HPDE6-E6E7 (cell line): ENCODE data around the gene RNF5.
"Not testable (repeated sequence)": the region's sequence is repeated elsewhere in the genome, so short reads cannot be mapped to it uniquely, and the experiment has no call there.

Experiments used
- DNase-seq: peaks from one replicate; pipeline ENCODE4 v3.0.0; 2011; ENCODE audit warnings: missing footprints; ENCODE audit errors: extremely low spot score

The RNF5 gene

DNA sequence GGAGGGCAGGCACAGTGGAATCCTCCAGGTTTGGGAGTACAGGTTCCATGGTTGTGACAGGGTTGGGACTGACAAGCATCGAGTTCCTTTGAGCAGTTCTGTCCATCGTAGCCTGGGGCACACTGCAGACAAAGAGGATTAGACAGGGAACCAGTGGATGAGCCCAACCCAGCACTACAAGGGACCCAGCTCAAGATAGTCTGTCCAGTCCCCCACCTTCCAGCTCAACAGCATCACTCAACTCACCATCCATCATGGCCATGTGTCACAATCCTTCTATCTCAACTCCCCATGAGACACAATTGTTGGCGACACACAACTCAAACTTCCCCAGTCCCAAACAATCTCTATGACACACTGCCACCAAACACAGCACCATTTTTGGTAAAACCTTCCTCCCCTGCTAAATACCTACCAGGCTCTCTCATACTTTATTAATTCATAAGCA is 26.1 kb downstream of the RNF5 start:
- no peak for DNase-seq

DNA sequence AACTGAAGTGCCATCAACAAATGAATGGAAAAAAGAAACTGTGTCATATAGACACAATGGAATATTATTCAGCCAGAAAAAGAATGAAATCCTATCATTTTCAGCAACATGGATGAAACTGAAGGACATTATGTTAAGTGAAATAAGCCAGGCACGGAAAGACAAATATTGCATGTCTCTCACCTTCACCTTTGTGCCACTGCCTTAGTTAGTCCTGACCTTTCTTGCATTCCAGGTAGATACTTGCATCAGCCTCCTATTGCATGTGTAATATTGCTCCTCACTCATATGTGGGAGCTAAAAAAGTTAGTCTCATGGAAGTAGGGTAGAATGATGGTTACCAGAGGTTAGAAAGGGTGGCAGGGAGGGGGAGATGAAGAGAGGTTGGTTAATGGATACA is 30.8 kb downstream of the RNF5 start:
- DNase-seq, result no peak

- DNase-seq, result no peak
Measured at GRCh38 chr6:32210191-32210601, 32.0 kb downstream of the RNF5 start.

GRCh38 chr6:32211432-32211831 is 33.2 kb downstream of the RNF5 start:
- DNase-seq, result not testable (repeated sequence)

DNA sequence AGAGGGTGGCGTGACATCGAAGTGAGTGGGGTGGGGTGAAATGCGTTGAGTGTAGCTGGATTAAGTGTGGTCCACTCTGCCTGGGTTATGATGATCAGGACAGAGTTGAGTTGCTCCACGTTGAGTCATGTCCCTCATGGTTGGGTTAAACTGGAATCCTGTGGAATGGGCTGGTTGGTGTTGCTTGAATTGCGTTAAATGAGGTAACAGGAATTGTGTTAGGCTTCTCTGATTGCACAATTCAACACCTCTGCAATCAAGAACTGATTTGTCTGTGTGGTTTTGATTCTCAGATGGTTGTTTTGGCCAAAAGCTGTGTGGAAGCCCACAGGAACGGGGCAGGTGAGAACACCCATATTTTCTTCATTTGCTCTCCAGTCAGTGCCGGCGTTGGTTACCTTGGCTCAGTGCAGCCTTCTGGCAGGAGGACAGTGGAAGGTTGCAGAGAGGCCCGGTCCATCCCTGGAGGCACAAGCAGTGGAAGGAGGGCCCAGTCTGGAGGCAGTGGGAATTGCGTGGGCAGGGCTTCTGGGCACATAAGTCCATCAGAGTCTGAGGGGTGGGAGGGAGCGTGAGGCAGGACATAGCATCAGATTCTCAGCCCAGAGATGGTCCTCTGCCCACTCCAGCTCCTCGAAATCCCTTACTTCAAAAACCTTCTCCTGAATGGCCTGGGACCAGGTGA is 34.0 kb downstream of the RNF5 start:
- DNase-seq, result no peak

DNA sequence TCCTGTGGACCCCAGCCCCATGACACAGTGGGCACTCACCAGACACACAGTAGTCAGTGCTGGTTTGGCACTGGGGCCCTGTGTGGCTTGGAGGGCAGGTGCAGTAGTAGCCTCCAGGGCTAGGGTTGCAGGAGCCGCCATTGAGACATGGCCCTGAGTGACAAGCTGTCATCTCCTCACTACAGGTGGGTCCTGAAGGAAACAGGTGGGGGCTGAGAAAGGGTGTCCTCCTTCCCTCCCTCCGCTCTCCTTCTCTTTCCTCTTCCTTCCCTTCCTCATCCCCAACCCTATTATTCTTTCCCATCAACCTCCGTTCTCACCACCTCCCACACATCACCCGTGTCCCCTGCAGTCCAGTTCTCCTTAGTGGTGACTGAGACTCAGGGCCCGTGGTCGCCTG is 35.4 kb downstream of the RNF5 start:
- DNase-seq, result no peak

DNA sequence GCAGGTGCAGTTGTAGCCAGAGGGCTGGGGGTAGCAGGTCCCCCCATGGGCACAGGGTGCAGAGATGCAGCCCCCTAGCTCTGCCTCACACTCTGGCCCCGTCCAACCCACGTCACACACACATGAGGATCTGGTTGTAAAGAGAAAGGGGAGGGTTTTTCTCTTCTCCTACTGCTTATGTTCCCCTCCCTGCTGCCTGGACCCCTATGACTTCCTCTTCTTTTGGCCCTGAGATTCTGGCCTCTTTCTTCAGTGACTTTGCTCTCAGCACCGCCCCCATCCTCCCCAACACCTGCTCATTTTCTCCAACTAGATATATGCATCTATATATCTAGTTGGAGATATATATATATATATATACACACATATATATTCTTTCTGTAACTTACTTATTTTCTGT is 35.9 kb downstream of the RNF5 start:
- DNase-seq, result no peak

DNA sequence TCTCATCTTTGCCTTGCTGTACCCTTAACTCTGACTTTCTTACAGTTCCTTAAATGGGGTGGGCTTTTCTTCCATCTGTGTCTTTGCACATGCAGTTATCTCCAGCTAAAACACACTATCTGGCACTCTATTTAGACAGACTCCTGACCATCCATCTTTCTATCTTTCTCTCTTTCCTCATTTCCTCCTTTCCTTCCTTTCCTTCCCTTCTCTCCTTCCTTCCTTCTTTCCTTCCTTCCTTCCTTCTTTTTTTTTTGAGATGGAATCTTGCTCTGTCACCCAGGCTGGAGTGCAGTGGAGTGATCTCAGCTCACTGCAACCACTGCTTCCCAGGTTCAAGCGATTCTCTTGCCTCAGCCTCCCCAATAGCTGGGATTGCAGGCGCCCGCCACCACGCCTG is 37.4 kb downstream of the RNF5 start:
- no peak for DNase-seq

- DNase-seq, result no peak
Measured at GRCh38 chr6:32216285-32216684, 38.1 kb downstream of the RNF5 start.

GRCh38 chr6:32216998-32217397 is 38.8 kb downstream of the RNF5 start:
- DNase-seq, result no peak

DNA sequence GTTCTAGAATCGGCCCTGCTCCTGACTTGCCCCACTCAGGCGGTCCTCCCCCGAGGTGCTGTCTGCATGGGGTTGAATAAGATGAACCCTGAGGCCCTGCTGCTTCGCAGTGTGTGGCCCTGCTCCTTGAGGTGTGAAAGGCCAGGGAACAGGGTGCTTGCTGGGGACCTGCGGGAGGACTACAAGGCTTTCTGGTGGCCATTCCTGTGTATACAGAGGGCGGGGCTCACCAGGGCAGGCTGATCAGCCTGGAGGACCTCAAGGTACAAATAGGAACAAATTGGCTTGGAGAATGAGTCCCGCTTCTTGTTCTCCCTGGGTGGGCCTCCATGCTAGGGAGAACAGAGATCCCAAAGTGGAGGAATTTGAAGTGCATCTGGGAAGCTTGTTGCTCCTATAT is 40.0 kb downstream of the RNF5 start:
- DNase-seq, result no peak

GRCh38 chr6:32220021-32220420 is 41.8 kb downstream of the RNF5 start:
- no peak for DNase-seq

- no peak for DNase-seq
Measured at GRCh38 chr6:32222333-32223230, 44.4 kb downstream of the RNF5 start.

GRCh38 chr6:32223258-32224235 is 45.3 kb downstream of the RNF5 start, which contains the start of gene NOTCH4:
TSS of gene NOTCH4 (minus strand) at chr6:32224067. CDS start at chr6:32223928, 139 bp downstream.
- no peak for DNase-seq

- no peak for DNase-seq
Measured at GRCh38 chr6:32224696-32225095, 46.5 kb downstream of the RNF5 start.

DNA sequence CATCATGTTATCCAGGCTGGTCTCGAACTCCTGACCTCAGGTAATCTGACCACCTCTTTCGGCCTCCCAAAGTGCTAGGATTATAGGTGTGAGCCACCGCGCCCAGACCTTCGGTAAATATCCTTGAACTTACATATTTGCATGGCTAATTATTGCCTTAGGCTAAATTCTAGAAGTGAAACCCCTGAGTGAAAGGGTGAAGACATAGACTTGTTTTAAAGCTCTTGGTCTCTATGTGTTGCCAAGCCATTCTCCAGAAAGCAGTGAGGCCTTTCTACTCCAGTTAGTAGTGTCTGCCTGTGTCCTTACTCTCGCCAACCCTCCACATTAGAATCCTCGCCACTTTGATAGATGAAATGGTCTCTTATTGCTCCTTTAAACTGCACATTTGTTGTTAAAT is 48.2 kb downstream of the RNF5 start:
- DNase-seq, result no peak
